HG03457 (cell line): Measurements from ENCODE around the gene CRAT.

Experiments
- ATAC-seq: cut with Tn5 transposase; IDR thresholded peaks from one replicate; pipeline ENCODE4 v1.9.1; 2021; ENCODE audit warnings: moderate number of reproducible peaks; ENCODE audit not compliant: unreplicated experiment

CRAT gene

DNA sequence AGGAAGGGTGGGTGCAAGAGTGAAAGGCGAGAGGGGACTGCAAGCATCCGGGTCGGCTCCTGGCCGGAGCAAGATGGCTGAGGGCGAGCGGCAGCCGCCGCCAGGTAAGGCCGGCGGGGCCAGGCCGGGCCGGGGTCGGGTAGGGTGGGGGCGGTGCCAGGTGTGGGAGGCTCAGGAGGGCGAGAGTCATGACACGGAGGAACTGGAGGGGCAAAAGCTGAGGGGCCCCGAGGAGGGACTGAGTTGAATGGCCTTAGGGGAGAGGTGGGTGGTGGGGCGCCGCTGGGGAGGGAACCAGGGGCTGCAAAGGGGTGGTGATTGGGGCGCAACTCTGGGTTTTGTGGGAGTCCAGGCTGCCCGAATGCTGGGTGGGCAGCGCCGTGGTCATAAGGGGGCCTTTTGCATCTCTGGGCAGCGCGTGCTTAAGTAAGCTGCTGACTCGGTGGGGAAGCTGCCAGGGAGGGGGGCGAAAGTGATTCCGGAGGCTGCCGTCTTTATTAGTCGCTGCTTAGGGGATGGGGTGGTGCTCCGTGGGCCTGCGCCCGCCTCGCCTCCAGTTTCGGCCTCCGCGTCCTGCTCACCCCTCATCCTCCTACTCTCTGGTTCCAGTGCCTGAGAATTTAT lies 1.0 kb upstream of the CRAT start:
- ATAC-seq = peak; percentile 21

DNA sequence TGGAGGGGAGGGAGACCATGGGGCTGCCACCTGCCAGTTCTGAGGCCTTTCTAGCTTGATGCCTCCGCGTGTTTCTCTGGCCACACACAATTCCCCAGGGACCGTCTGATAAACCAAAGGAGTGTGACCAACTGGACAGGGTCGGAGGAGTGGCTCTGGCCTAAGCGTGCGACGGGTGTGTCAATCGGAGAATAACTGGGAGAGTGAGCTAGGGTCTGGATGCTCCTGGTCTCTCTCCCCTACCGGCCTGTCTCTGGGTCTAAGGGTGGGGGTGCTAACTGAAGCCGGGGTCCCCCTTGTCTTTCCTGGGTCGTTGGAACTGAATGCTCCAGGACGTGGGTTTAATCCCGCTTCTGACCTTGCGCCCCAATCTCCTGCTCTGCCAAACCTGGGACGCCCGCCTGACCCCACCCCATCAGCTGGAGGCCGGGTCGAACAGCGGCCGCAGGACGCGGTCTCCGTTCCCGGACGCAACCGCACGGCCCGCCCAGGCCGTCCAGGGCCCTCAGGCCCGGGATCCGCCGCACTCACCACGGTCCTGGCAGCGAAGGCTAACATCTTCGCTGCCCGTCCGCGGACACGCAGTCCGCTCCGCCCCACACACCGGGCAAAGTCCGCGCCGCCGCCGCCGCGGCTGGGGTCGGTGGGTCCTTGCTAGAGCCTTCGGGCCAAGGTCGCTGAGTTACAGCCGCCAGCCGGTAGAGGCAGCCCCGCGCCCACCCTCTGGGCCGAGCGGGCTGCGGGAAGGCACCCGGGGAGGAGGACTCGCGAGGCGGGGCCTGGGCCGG lies 447 bp downstream of the CRAT start:
- ATAC-seq = peak; percentile 28

DNA sequence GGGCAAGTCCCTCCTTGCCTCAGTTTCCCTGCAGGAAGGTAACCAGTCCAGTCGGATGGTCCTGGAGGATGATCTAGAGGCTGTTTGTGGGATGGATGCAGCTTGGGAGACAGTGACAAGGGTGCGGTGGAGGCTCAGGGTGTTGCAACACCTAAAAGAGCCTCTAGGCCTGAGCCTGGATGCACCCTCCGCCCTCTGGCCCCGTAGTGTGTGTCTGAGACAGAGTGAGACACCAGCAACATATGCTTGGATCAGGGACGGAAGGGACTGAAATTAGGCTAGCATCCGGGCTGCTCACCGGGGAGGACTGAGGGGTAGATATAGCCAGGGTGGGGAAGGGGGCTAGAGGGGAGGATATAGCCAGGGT lies 1.1 kb downstream of the CRAT start:
- no peak for ATAC-seq

DNA sequence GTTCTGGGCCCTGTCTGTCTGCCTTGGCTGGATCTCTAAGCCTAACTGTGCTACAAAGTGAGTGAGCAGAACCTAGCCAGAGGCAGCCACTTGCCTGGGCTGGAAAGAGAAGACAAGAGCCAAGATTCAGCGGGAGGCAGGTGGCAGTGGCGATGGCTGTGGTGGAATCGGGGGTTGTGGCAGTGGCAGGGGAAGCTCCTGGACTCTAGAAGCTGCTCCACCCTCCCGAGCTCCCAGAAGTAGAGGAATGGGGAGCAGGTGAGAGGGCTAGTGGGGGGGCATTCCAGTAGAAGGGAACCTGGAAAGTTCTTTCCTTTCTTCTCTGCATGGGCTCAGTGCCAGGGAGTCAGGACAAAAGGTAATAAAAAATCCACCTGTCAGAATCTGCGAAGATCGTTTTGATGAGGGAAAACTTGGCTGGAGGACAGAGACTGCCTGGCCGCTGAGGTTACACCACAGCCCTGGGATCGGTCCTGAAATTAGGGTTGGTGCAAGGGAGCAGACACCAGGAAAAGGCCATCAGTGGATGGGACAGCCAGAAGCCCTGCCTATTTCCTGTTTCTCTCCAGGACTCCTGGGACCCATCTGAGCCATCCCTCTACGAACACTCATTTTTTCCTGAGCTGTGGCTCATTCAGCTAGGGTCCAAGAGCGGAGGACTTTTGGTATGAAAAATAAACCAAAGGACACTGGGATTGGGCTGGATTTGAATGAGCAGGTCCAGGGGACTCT lies 1.6 kb downstream of the CRAT start:
- ATAC-seq = no peak

DNA sequence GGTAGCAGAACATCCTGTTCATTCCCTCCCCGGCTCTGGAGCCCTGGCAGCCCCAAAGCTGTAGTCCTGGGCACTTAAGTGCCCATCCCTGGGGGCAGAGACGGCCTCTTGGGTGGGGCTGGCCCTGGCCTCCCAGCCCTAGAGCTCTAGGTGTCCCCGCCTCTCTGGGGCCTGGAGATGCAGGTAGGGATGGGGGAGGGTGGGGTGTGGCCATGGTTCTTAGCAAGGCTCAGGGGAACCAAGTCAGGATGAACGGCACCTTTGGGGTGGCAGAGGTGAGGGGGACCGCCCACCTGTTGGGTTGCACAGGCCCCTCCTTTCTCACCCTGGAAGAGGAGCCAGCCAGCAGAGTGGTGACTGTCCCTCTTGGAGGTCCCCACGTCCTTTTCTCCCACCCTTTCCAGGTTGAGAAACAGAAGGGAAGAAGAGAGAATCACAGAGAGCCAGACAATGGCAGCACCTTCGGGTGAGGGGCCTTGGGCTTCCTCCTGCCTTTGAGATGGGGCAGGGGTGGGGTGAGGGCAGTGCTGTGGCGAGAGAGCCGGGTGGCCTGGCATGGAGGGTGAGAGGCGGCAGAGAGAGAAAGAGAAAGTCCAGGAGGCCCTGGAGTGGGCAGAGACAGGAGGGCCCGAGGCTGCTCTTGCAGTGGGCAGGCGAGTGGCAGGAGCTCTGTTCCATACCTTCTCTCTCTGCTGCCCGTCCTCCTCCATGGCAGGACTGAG lies 2.3 kb downstream of the CRAT start:
- ATAC-seq = no peak

DNA sequence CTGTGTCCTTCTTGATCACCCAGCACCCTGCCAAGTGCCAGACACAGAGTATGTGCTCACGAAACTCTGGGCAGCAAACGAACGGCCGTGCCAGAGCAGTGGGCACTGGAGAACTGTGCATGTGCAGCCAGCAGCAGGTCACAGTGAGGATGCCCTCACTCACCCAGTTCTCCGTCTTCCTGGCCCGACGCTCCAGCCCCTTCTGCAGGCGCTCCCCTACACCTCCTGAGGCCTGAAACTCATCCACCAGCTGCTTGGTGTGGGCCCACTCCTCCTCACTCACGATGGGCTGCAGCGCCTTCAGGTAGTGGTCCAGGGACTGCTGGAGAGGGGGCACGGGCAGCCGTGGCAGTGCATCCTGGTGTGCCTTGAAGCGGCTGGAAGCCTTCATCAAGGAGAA lies 2.9 kb downstream of the CRAT start:
- ATAC-seq = no peak

DNA sequence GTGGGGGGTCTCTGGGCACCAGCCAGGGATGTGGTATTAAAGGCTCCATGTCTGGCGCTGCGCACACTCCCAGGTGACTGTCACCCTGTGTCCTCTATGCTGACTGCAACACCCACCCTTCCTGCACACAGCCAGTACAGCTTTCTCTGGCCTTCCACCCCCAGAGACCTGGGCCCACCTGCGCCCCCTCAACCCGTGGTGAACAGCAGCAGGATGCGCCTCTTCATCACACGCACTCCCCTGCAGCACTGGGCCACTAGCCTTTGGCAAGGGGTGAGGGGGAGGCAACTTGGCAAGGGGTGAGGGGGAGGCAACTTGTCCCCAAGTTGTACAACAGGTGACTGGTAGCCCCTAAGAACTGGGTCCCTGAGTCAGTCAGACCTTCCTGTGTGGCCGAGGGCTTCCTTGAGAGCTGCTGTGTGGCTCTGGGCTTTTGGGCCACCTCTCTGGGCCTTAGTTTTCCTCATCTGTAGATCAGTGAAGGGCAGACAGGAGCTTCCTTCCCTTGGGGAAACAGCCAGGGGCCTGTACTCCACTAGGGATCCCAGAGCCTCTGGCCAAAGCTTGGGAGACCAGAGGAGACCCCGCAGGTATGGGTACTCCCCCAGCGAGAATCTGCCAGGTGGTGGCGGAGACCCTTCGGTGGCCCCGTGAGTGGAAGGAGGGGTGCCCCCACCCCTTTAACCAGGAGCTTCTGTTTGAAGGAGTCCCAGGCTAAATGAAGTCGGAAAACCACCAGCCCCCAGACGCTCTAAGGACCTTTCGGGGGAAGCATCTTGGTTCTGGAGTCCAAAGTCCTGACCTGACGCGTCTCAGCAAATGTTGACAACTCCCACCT lies 4.5 kb downstream of the CRAT start:
- ATAC-seq = no peak

DNA sequence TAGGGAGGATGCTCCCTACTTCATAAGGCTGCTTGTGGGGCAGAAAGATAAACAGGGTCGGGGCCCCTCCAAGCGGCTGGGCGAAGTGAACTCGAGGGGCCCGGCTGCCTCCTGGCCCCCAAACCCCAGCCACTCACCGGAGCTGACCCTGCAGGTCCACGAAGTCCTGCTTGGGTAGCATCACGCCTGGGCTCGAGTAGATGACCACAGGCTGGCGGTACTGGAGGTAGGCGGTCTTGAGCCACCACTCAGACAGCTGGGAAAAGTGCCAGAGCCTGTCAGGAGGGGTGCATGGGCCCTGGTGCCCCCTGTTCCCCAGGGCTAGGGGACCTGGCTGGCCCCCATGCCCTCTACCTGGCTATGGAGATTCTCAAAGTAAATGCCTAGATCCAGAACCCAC lies 6.5 kb downstream of the CRAT start:
- no peak for ATAC-seq

DNA sequence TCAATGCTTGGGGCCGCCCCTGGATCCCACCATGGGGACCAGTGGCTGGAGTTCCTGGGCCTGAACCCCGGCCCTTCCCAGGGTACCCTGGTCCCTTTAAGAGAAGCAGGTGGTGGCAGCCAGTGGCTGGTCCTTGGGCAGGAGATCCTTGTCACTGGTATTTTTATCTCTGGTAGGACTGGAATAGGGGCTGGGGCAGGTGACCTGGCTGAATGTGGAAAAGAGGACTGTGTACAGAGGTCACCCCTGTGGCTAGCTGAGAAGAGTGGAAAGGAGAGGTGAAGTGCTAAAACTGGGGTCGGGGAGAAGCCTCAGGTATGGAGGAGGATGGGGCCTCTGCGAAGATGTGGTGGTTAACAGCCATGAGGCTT lies 7.0 kb downstream of the CRAT start:
- ATAC-seq = no peak

DNA sequence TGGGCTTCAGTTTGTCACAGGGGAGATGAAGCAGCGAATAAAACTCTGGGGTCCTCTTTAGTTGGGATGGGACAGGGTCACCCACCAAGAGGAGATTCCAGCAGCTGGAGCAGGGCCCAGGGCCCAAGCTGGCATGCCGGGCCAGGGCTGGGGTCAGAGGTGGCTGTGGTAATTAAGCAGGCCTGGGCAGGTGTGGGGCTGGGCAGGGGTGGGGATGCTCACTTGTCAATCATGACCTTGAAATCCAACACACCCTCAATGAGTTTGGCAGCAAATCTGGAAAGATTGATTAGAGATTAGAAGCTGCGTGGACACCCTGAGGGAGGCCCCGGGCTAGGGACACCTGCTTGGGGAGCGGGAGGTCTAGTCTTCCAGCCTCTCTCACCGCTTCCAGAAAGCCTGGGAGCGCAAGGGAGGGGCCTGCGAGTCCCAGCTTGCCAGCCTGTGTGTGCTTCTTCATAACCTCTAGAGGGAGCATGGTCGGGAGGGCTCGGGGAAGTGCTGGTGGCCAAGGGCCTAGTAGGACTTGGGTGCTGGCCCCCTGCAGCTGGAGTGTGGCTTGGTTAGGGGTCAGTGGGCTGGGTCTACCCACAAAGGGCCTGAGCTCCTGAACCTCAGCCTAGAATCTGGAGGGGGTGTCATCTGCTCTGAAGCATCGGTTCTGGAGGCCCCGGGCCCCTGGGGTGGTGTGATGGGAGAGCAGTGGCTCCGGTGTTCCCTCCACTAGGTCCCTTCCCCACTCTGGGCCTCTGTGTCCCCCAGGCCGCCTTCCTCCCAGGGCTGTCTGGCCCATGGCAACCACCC lies 7.6 kb downstream of the CRAT start:
- no peak for ATAC-seq

DNA sequence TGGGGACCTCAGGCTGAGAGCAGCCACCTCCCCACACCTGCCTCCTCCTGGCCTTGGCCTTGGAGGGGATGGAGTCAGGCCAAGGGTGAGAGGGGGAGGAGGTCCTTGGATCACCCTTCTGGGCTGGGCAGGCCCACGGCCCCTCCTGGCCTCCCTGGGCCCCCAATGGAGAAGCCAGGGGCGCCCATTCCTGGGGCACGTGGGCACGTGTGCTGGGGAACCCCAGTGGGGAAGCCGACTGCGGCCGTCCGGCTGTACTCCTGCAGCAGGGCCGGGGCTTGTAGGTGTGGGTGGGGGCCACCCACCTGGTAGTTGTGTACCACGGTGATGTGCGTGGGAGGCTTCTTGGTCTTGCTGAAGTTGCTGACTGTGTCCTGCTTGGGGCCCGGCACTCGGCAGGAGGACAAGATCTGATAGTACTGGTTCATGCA lies 8.5 kb downstream of the CRAT start:
- no peak for ATAC-seq

DNA sequence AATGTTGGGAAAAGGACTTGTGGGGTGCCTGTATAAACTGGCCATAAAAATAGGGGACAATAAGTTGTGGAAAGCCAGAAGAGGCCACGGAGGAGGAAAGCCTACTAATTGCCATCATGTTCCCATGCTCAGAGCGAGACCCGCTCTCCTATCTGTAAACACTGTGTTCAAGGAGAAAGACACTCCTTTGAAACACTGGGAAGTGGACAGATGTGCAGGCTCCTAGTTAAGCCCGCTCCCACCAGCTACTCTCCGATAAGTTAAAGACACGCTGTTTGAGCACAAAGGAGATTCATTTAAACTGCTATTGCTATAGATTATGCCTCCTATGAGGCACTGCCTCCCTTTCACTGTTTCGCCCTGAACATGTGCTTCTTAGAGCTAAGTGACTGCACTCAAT lies 9.3 kb downstream of the CRAT start:
- no peak for ATAC-seq

DNA sequence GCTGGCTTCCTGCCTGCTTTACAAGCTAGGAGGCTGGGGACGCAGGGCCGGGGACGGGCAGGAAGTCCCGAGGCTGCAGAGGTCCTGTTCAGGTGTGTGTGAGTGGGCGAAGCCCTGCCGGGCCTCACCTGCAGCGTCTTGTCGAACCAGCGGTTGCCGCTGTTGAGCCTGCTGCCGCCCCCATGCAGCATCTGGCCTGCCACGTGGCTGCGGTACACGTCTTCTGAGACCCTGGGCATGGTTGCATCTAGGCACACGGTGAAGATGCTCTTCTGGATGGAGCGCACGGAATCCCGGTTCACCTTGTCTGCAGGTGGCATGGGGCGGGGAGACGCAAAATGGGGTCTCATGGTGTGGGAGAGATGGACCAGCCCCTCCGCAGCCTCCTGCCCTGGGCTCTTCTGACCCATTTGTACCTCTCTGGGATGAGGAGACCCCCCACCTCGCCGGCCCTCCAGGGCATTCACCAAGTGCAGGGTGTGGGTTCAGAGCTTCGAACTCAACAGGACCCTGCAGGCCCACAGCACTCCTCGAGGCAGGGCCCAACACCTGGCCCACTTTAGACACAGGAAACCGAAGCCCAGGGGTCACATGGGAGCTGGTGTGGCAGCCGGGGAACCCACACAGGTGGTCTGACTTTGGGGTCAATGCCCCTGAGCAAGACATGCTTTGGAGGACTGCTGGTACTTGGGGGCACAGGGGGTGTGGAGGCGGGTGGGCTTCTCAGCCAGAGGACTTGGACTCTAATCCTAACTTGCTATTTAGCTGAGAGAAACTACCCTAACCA lies 10.0 kb downstream of the CRAT start:
- ATAC-seq = no peak

DNA sequence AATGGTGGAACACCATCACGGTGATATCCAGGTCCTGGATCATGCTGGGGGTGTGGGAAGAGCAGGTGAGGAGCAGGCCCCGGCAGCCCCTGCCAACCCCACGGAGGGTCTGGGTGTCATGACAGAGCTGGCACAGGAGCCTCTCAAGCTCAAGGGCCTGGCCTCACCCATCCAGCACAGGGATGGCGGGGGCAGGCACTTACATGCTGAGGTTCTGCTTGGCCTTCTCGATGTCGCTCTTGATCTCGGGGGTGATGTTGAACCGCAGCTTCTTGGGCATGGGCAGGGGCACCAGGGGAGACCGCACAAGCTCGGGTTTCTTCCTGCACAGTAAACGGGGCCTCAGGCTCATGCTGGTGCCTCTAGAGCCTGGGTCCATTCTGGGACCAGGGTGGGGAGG lies 12.3 kb downstream of the CRAT start:
- ATAC-seq = no peak

DNA sequence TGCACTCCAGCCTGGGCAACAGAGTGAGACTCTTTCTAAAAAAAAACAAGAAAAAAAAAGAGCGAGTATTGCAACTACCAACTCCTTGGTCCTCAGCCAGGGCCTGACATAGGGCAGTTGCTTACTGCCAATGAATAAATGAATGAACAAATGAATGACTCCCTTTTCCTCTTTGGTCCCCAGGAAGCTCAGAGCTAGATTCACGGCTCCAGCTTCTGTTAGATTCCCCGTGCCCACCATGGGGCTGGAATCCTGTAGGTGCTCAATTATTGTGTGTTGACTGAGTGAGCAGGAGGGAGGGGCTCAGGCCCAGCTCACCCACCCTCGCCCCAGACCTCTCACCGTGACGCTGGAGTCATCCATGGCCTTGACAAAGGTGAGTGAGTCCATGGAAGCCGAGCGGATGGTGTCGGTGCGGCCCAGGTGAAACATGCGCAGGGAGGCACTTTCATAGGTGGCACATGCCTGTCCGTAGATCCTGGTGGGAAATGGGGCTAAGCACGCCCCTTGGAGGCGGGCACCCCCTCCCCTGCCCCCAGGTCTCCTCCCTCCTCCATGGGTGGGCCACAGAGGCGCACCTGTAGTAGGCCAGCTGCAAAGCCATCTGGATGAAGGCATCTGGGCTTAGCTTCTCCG lies 12.8 kb downstream of the CRAT start:
- ATAC-seq = no peak

DNA sequence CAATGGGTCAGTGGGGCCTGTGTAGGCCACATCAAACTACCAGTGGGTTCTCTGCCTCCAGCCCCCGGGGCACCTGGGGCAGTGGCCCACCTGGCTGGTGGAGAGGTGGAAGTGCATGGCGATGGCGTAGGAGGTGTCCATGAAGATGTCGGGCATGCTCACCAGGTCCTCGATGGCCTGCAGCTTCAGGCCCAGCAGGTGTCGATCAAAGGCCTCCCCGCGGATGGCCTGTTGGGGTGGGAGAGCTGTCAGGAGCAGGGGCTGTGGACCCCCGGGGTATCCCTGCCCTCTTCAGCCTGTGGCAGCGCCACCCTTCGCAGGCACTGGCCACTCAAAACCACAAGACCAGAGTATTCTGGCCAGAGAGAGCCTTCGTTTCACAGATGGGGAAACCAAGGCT lies 14.7 kb downstream of the CRAT start:
- no peak for ATAC-seq

DNA sequence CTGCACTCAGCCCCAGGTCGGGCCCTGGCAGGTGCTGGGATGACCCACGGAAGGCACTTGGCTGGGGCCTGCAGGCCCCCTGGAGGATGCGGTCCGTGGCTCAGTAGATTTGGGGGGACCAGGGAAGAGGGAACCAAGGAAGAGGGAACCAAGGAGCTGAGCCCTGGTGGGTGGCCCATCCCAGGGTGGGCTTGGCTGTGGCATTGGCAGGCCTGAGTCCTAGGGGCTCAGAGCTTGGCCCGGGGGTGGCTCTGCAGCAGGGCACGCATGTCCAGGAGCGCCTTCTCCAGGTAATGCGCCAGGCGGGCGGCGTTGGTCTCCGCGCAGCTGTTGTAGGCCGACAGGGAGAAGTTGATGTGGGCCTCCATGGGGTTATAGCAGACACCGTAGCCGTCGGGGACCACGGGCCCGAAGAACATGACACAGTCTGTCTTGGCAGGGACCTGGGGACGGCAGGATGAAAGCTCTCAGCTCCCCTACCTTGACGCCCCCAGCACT lies 15.4 kb downstream of the CRAT start:
- no peak for ATAC-seq

DNA sequence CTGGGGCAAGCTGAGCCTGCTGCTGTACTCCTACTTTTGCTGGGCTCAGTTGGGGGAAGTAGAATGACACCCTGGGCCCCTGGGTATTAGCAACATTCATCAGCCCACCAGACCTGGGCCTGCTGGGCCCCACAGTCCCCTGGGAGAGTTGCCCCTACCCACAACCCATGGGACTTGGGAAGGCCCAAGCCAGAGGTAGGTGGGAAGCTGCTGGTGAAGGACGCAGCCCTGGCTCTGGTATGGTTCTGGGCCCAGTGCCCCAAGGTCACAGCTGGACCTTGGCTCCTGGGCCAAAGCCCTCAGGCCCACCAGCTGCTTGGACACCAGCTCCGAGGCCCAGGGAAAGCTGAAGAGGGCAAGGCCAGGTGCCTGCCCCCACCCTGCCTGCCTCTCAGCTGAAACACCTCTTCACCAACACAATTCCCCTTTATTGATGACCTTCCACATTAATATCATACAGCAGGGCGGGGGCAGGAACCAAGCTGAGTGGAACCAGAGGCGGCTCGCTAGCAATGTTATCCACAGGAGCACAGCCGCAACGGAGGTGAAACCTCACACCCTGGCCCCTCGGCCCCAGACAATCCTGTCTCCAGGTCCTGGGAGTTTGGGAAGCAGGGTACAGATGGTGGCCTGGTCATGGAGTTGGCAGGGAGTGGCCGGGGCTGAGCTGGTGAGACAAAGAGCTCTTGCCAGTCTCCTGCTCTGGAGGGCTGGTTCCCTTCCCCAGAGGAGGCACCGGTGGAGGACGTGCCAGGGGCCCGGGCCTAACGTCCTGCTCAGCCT lies 16.0 kb downstream of the CRAT start:
- ATAC-seq = no peak
